Measurements from ENCODE around the gene KIAA1217.

GRCh38 chr10:24484771-24485170, 275.8 kb downstream of the KIAA1217 start:
- TF ChIP-seq CTCF (IDR thresholded peaks at IDR 0.05) (no peak), FOXJ3 (CRISPR knock-in tag; IDR thresholded peaks at IDR 0.05) (no peak), MAX (IDR thresholded peaks at IDR 0.05; ENCODE audit: low read depth) (no peak), SMC3 (IDR thresholded peaks at IDR 0.05; ENCODE audit: low read depth, low read length) (no peak), CHD2 (IDR thresholded peaks at IDR 0.05; ENCODE audit: low read length, partially characterized antibody) (no peak), IRF3 (IDR thresholded peaks at IDR 0.05; ENCODE audit: low read depth, low read length) (no peak), EZH2phosphoT487 (IDR thresholded peaks at IDR 0.05; ENCODE audit: borderline replicate concordance, low read depth) (no peak), GABPA (IDR thresholded peaks at IDR 0.05; ENCODE audit: low read depth) (no peak), RXRA (IDR thresholded peaks at IDR 0.05; ENCODE audit: borderline replicate concordance, low read depth) (no peak), FOSL2 (IDR thresholded peaks at IDR 0.05; ENCODE audit: borderline replicate concordance, low read depth) (no peak), POLR2AphosphoS5 (IDR thresholded peaks at IDR 0.05; ENCODE audit: low read depth, low read length) (no peak), RAD21 (IDR thresholded peaks at IDR 0.05; ENCODE audit: low read length) (no peak), MEF2A (IDR thresholded peaks at IDR 0.05; ENCODE audit: borderline replicate concordance, low read depth) (no peak), EP300 (IDR thresholded peaks at IDR 0.05; ENCODE audit: borderline replicate concordance in 1 of 2, low read depth in 1 of 2, low read length in 1 of 2) (no peak)
